ENCODE data around the gene LRRC49. TPM values are rescaled to one million over a fixed set of nuclear protein-coding genes. Genes with fewer than 3 reads are reported as not detected.

The LRRC49 gene
- total RNA-seq, 1 donor = 14.2 TPM

DNA sequence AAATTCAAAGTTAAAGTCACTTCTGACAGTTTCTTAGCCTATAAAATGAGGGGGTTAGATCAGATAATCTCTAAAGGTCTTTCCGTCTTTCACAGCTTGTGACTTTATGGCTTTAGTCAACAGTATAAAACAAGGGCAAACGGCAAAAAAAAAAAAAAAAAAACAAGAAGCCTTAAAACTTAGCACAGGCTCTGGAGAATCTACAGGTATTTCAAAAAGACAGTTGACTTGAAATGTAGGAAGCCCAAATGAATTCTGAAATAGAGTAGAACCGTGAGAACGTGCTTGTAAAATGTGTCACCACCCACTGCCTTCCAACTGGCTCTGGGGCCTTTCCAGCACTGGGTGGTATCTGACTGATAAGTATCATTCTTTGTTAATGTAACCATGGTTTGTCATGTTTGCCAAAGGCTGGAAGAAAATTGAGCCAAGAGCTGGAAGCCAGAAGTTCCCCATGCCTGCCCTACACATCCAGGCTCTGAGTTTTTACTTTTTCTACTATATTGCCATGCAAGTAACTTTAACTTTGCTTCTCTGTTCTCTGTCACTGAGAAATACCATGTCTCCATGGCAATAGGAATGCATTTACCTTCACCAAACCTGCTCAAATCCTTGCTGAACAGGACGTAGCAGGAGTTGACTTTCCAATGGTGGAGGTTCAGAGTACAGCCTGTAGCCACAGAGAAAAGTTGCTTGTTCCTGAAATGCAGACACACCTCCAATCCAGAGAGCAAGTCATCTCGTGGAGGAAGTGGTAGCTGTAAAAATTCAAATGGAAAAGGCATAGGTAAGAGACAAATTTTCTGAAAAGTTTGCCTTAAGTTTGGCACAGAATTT is 186.8 kb downstream of the LRRC49 start:
- TF ChIP-seq, protein P1, sequence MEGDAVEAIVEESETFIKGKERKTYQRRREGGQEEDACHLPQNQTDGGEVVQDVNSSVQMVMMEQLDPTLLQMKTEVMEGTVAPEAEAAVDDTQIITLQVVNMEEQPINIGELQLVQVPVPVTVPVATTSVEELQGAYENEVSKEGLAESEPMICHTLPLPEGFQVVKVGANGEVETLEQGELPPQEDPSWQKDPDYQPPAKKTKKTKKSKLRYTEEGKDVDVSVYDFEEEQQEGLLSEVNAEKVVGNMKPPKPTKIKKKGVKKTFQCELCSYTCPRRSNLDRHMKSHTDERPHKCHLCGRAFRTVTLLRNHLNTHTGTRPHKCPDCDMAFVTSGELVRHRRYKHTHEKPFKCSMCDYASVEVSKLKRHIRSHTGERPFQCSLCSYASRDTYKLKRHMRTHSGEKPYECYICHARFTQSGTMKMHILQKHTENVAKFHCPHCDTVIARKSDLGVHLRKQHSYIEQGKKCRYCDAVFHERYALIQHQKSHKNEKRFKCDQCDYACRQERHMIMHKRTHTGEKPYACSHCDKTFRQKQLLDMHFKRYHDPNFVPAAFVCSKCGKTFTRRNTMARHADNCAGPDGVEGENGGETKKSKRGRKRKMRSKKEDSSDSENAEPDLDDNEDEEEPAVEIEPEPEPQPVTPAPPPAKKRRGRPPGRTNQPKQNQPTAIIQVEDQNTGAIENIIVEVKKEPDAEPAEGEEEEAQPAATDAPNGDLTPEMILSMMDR (IDR thresholded peaks at IDR 0.05; ENCODE audit: insufficient read depth, low read depth, low read length) = no peak
- H3K4me3 ChIP-seq (ENCODE audit: low read depth, low read length) = no peak overlapping the region
- peak; percentile 50 for DNase-seq (ENCODE audit: low read depth)

- no peak overlapping the region for H3K4me3 ChIP-seq (ENCODE audit: low read depth, low read length)
- TF ChIP-seq, protein P1 (IDR thresholded peaks at IDR 0.05; ENCODE audit: insufficient read depth, low read depth, low read length) = no peak
- DNase-seq (ENCODE audit: low read depth) = no peak
These were observed 187.5 kb downstream of the LRRC49 start for GRCh38 chr15:71080166-71080565.

DNA sequence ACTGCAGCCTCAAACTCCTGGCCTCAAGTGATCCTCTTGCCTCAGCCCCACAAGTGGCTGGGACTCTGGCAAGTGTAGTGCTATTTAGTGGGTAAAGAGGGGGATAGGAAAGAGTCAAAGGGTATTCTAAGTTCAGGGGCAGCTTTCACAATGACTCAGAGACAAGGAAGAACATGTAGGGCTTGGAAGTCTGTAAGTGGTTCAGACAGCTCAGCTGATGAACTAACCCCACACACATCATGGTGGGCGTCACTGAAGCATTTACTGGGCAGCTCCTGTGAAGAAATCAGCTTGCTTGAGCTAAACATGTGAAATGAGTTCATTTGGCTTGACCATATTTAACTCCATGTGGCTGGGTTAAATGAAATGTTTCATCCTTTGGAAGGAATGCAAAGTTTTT is 188.1 kb downstream of the LRRC49 start:
- TF ChIP-seq, protein P1 (IDR thresholded peaks at IDR 0.05; ENCODE audit: insufficient read depth, low read depth, low read length) = no peak
- DNase-seq (ENCODE audit: low read depth) = peak; percentile 54
- H3K4me3 ChIP-seq (ENCODE audit: low read depth, low read length) = no peak overlapping the region

- TF ChIP-seq, protein P1 (IDR thresholded peaks at IDR 0.05; ENCODE audit: insufficient read depth, low read depth, low read length) = no peak
- H3K4me3 ChIP-seq (ENCODE audit: low read depth, low read length) = no peak overlapping the region
- no peak for DNase-seq (ENCODE audit: low read depth)
These were observed 190.2 kb downstream of the LRRC49 start for GRCh38 chr15:71082803-71083202.

DNA sequence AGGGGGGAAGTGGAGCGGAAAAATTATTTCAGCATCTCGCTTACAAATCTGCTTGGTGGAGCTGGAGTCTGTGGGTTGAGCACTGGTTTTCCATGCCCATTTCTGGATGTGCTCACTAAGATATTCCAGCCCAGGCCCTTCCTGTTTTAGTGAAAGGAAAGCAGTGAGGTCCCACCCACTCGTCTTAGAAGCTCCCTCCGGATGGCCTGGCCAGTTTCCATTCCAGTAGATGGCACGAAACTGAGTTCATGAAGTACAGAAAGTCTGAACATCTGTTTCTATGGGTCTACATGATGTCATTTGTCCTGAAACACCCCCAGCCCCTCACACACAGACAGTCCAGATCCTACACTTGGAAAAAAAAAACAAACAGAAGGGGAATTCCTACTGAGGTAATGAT is 190.7 kb downstream of the LRRC49 start:
- TF ChIP-seq, protein P1 (IDR thresholded peaks at IDR 0.05; ENCODE audit: insufficient read depth, low read depth, low read length) = no peak
- no peak overlapping the region for H3K4me3 ChIP-seq (ENCODE audit: low read depth, low read length)
- peak; percentile 23 for DNase-seq (ENCODE audit: low read depth)

DNA sequence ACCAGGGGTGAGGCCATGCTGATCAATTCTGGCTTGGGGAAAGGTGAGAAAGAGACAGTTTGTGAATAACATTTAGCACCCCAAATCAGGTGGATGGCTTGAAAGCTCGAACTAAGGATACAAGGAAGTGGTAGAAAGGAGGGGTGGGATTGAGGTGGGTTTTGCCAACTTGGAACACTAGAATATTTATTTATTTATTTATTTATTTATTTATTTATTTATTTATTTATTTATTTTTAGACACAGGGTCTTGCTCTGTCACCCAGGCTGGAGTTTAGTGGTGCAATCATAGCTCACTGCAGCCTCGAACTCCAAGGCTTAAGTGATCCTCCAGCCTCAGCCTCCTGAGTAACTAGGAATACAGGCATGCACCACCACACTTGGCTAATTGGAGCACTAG is 191.6 kb downstream of the LRRC49 start:
- H3K4me3 ChIP-seq (ENCODE audit: low read depth, low read length) = no peak overlapping the region
- no peak for DNase-seq (ENCODE audit: low read depth)
- TF ChIP-seq, protein P1 (IDR thresholded peaks at IDR 0.05; ENCODE audit: insufficient read depth, low read depth, low read length) = no peak

Measured in fibroblast of villous mesenchyme (primary cell).